HepG2 (cell line): ENCODE measurements around the gene PARG. TPM values are rescaled to one million over a fixed set of nuclear protein-coding genes. Genes with fewer than 3 reads are reported as not detected.
A peak's percentile ranks its signal among the peaks of the same experiment; 100 is the strongest.

Source experiments
- ARID4A ChIP-seq: sonication (generic); formaldehyde crosslinking; IDR thresholded peaks from 2 replicates; pipeline ENCODE4 v1.5.0; 2020; ENCODE audit warnings: mild to moderate bottlenecking, missing genetic modification reagents, borderline replicate concordance
- CTCF ChIP-seq: sonication (generic); formaldehyde crosslinking; IDR thresholded peaks from 2 replicates; pipeline ENCODE4 v1.5.0; 2020; ENCODE audit warnings: mild to moderate bottlenecking, missing genetic modification reagents, moderate library complexity
- GABPA ChIP-seq, 2 experiments: IDR thresholded peaks; 2 replicates each; pipeline ENCODE4 v1.6.1; 2011 to 2016; ENCODE audit warnings: low read depth in 2 of 2, low read length in 1 of 2, missing biosample characterization in 1 of 2, missing genetic modification characterization in 1 of 2
- HDAC1 ChIP-seq: sonication (generic); formaldehyde crosslinking; IDR thresholded peaks from 2 replicates; pipeline ENCODE4 v1.5.1; 2020; ENCODE audit warnings: mild to moderate bottlenecking, missing genetic modification reagents
- HNRNPL ChIP-seq: fragments of 200-400 bp; formaldehyde crosslinking; IDR thresholded peaks from 2 replicates; pipeline ENCODE4 v1.6.1; 2017; ENCODE audit warnings: mild to moderate bottlenecking, low read depth, low read length
- HOXA9 ChIP-seq: sonication (generic); formaldehyde crosslinking; IDR thresholded peaks from 2 replicates; pipeline ENCODE4 v1.8.1; 2022; ENCODE audit warnings: missing genetic modification reagents, mild to moderate bottlenecking, moderate library complexity, borderline replicate concordance
- RXRA ChIP-seq: sonication (generic); formaldehyde crosslinking; IDR thresholded peaks from 2 replicates; pipeline ENCODE4 v1.5.1; 2020; ENCODE audit warnings: missing genetic modification reagents
- SAP130 ChIP-seq: IDR thresholded peaks from 2 replicates; pipeline ENCODE4 v1.6.1; 2016; ENCODE audit warnings: low read depth
- SMYD3 ChIP-seq: sonication (generic); formaldehyde crosslinking; IDR thresholded peaks from 2 replicates; pipeline ENCODE4 v1.8.1; 2023; ENCODE audit warnings: mild to moderate bottlenecking, missing genetic modification reagents
- SOX5 ChIP-seq: IDR thresholded peaks from 2 replicates; pipeline ENCODE4 v1.6.1; 2016; ENCODE audit warnings: borderline replicate concordance
- ZBTB20 ChIP-seq: sonication (generic); formaldehyde crosslinking; IDR thresholded peaks from 2 replicates; pipeline ENCODE4 v1.8.1; 2023; ENCODE audit warnings: missing genetic modification reagents, low read depth, mild to moderate bottlenecking, borderline replicate concordance
- ZNF232 ChIP-seq: sonication (generic); formaldehyde crosslinking; IDR thresholded peaks from 2 replicates; pipeline ENCODE4 v1.4.0; 2020; ENCODE audit warnings: missing genetic modification reagents, borderline replicate concordance
- ZNF264 ChIP-seq: sonication (generic); formaldehyde crosslinking; IDR thresholded peaks from 2 replicates; pipeline ENCODE4 v1.4.0; 2020; ENCODE audit warnings: missing genetic modification reagents
- ZNF430 ChIP-seq: sonication (generic); formaldehyde crosslinking; IDR thresholded peaks from 2 replicates; pipeline ENCODE4 v1.9.0; 2021; ENCODE audit warnings: mild to moderate bottlenecking, missing genetic modification reagents
- ZNF780A ChIP-seq: sonication (generic); formaldehyde crosslinking; IDR thresholded peaks from 2 replicates; pipeline ENCODE4 v1.8.0; 2022; ENCODE audit warnings: mild to moderate bottlenecking, missing genetic modification reagents, moderate library complexity
- polyA plus RNA-seq, 8 experiments: library from polyadenylated mRNA; depleted of rRNA in 3 of 8; stranded (reverse) in 7 of 8; unstranded in 1 of 8; fragments of >200 nt; fragmentation: Illumina TruSeq in 4 of 8; extraction: Trizol in 4 of 8; gene quantifications; 2 replicates each; pipeline versions ENCODE4 v1.2.1 to v1.2.3, GENCODE V29; 2011 to 2016; ENCODE audit warnings: low read depth in 4 of 8, missing spikeins in 1 of 8, mixed read lengths in 1 of 8; ENCODE audit not compliant: insufficient read depth in 1 of 8
- total RNA-seq, 5 experiments: library from RNA; depleted of rRNA; stranded (reverse); fragments of >200 nt; fragmentation: Illumina TruSeq; extraction: Trizol; gene quantifications; 2 replicates each; pipeline ENCODE4 v1.2.3, GENCODE V29; 2016; ENCODE audit warnings: low read depth in 1 of 5
- TF ChIP-seq, protein P1 (sequence below): sonication (generic); formaldehyde crosslinking; conservative IDR thresholded peaks from 2 replicates; pipeline ENCODE4 v1.4.0; 2020; ENCODE audit warnings: missing genetic modification reagents
- TF ChIP-seq, protein P2 (sequence below): IDR thresholded peaks from 2 replicates; pipeline ENCODE4 v1.6.1; 2018; ENCODE audit warnings: missing genetic modification reagents

PARG gene
- total and polyA plus RNA-seq, 2 of the 13 experiments (the other 11 are each of a cell fraction or from before 2014, with no cell fraction given) = 11.4 to 37.2 TPM

GRCh38 chr10:49941447-49942338 is at the start of gene PARG, which contains the start of gene TIMM23B (continued):
- peak; percentile 97 for TF ChIP-seq ZNF264
- TF ChIP-seq ARID4A (CRISPR knock-in tag) = peak; percentile 94; the same call in 1 of the 2 replicates
- TF ChIP-seq HOXA9 (CRISPR knock-in tag) = peak; percentile 61; the same call in 1 of the 2 replicates
- TF ChIP-seq ZNF232 (CRISPR knock-in tag) = 0 out of 2 replicates have a peak, but pooled peaks have one; percentile 29
- peak; percentile 76 for TF ChIP-seq GABPA (IDR thresholded peaks at IDR 0.05; ENCODE audit: low read depth, low read length)
- TF ChIP-seq GABPA (CRISPR knock-in tag; IDR thresholded peaks at IDR 0.05; ENCODE audit: low read depth) = peak; percentile 95
- peak; percentile 26; the same call in 1 of the 2 replicates for TF ChIP-seq SOX5 (CRISPR knock-in tag)
- TF ChIP-seq, protein P1, sequence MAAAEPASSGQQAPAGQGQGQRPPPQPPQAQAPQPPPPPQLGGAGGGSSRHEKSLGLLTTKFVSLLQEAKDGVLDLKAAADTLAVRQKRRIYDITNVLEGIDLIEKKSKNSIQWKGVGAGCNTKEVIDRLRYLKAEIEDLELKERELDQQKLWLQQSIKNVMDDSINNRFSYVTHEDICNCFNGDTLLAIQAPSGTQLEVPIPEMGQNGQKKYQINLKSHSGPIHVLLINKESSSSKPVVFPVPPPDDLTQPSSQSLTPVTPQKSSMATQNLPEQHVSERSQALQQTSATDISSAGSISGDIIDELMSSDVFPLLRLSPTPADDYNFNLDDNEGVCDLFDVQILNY (CRISPR knock-in tag) = peak; percentile 73
- TF ChIP-seq HDAC1 (CRISPR knock-in tag) = peak; percentile 99
- TF ChIP-seq SAP130 = peak; percentile 97
- TF ChIP-seq ZNF780A = 0 out of 2 replicates have a peak, but pooled peaks have one; percentile 13
- TF ChIP-seq RXRA (CRISPR knock-in tag) = peak; percentile 25
- TF ChIP-seq SMYD3 (CRISPR knock-in tag) = 0 out of 2 replicates have a peak, but pooled peaks have one; percentile 33
- TF ChIP-seq CTCF = peak; percentile 20
- 0 out of 2 replicates have a peak, but pooled peaks have one; percentile 34 for TF ChIP-seq ZBTB20
- TF ChIP-seq ZNF430 (CRISPR knock-in tag) = 0 out of 2 replicates have a peak, but pooled peaks have one; percentile 50
- 0 out of 2 replicates have a peak, but pooled peaks have one; percentile 18 for TF ChIP-seq HNRNPL
- TF ChIP-seq, protein P2, sequence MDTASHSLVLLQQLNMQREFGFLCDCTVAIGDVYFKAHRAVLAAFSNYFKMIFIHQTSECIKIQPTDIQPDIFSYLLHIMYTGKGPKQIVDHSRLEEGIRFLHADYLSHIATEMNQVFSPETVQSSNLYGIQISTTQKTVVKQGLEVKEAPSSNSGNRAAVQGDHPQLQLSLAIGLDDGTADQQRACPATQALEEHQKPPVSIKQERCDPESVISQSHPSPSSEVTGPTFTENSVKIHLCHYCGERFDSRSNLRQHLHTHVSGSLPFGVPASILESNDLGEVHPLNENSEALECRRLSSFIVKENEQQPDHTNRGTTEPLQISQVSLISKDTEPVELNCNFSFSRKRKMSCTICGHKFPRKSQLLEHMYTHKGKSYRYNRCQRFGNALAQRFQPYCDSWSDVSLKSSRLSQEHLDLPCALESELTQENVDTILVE (CRISPR knock-in tag) = peak; percentile 69; the same call in 1 of the 2 replicates
